ENCODE results near the gene GAL3ST3. TPM values are rescaled to one million over a fixed set of nuclear protein-coding genes. Genes with fewer than 3 reads are reported as not detected.
"Not testable (repeated sequence)": the region's sequence is repeated elsewhere in the genome, so short reads cannot be mapped to it uniquely, and the experiment has no call there.

Gene GAL3ST3, protein sequence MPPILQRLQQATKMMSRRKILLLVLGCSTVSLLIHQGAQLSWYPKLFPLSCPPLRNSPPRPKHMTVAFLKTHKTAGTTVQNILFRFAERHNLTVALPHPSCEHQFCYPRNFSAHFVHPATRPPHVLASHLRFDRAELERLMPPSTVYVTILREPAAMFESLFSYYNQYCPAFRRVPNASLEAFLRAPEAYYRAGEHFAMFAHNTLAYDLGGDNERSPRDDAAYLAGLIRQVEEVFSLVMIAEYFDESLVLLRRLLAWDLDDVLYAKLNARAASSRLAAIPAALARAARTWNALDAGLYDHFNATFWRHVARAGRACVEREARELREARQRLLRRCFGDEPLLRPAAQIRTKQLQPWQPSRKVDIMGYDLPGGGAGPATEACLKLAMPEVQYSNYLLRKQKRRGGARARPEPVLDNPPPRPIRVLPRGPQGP
- total RNA-seq: not detected in 2 replicates

DNA sequence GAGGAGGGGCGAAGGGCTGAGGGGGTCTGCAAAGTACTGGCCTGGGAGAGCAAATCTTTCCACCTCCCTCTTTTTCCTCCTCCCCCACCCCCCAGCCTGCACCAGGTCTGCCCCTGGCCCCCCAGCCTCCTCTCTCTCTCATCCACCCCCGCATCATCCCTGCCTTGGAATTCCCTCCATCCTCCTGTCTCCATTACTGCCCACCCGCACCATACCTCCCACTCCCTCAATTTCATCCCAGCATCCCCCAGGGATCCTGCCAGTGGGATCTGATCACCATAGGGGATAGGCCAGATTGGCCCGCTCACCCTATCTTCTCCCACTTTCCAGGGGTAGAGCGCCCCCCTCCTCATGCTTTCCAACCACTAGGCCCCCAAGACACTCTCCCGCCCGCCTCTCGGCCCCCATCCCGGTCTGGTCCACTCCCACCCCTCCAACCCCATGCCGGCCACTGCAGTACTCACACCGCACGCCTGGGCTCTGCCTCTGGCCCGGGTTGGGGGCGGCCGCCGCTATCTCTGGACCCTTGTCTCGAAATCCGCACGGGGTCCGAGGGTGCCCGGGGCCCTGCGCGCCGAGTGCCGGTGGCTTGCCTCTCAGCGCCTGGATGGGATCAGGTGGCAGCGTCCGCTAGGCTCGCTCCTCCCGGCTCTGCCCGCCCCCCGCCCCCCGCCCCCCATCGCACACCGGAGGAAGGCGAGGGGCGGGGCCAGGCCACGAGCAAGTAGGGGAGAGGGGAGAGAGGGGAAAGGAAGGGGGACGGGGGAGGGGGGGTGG is at the start of gene GAL3ST3:
Gene GAL3ST3 (minus strand): TSS at position 615 of the 777 bp plus-strand sequence. CDS start 3,746 bp downstream, outside the sequence.
- intact Hi-C loops (cut with micrococcal nuclease): no loop called here

DNA sequence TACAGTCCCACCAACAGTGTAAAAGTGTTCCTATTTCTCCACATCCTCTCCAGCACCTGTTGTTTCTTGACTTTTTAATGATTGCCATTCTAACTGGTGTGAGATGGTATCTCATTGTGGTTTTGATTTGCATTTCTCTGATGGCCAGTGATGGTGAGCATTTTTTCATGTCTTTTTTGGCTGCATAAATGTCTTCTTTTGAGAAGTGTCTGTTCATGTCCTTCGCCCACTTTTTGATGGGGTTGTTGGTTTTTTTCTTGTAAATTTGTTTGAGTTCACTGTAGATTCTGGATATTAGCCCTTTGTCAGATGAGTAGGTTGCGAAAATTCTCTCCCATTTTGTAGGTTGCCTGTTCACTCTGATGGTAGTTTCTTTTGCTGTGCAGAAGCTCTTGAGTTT is 43.2 kb upstream of the GAL3ST3 start:
- intact Hi-C loops (cut with micrococcal nuclease): not testable (repeated sequence)

DNA sequence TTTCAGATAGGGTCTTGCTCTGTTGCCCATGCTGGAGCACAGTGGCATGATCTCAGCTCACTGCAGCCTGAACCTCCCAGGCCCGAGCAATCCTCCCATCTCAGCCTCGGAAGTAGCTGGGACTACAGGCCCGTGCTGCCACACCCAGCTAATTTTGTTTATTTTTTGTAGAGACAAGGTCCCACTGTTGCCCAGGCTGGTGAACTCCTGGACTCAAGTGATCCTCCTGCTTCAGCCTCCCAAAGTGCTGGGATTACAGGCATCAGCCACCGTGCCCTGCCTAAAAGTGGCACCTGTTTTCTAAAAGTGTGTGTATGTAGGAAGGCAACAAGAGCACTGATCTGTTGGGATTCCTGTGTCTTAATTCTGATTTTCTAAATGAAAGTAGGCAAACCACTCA is 41.3 kb upstream of the GAL3ST3 start:
- intact Hi-C loops (cut with micrococcal nuclease): no loop called here

DNA sequence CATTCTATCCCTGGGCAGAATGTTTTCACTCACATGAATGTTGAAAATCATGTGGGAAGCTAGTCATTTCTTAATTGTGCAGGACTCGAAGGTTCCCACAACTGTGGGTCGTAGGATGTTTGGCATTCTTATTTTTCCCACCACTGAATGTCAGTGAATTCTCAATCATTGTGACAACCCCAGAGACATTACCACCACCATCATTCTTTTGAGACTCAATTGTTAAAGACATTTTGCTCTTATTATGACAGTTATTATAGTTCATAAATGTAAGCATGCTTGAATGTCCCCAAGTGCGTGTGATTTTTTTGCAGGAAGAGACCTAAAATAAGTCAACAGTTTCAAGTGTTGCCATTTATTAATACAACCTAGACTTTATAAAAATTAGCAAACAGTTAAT is 40.1 kb upstream of the GAL3ST3 start:
- intact Hi-C loops (cut with micrococcal nuclease): no loop called here

DNA sequence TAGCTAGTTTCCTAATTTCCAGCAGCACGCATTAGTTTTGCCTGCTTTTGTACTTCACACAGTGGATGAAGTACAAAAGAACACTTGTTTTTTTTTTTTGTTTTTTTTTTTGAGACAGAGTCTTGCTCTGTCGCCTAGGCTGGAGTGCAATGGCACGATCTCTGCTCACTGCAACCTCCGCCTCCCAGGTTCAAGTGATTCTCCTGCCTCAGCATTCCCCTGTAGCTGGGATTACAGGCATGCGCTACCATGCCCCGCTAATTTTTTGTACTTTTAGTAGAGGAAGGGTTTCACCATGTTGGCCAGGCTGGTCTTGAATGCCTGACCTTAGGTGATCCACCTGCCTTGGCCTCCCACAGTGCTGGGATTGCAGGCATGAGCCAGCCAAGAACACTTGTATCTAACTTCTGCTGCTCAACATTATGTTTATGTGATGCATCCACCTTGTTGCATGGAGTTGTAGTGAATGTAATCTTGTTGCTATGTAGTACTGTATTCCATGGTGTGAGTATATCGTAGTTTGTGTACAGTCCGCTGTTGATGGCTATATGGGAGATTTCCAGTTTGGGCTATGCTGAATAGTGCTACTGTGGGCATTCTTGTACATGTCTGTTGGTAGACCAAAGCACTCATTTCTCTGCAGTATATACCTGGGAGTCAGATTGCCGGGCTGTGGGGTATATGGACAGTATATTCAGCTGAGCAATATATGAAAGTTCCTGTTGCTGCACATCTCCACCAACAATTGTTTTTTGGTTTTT is 38.4 kb upstream of the GAL3ST3 start:
- intact Hi-C loops (cut with micrococcal nuclease): no loop called here

DNA sequence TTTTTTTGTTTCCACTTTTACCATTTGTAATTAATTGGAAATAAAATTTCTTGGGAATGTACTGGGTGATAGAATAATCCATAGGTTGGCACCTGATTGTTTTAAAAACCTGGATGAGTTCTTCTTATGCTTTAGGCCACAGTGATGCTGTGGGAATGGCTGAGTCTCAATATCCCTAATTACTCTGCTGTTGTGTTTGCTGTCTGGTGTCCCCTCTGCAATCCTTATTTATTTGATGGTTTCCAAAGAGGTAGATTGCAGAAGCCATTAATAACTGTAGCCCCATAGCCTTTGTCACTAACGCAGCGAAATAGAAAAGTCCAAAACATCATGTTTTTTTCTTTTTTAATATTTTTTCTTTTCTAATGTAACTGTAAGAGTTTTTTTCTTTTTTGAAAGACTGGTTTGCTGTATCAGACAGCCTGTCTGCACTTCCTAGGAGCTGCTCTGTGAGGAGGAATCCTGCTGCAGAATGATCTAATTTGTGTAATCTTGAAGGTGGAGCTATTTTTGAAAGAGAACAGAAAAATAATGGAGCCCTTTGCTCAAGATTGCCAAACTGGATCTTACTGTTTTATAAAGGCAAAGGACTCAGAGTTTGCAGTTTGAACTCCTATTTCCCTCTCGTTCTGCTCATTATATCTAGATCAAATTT is 36.0 kb upstream of the GAL3ST3 start:
- intact Hi-C loops (cut with micrococcal nuclease): no loop called here

DNA sequence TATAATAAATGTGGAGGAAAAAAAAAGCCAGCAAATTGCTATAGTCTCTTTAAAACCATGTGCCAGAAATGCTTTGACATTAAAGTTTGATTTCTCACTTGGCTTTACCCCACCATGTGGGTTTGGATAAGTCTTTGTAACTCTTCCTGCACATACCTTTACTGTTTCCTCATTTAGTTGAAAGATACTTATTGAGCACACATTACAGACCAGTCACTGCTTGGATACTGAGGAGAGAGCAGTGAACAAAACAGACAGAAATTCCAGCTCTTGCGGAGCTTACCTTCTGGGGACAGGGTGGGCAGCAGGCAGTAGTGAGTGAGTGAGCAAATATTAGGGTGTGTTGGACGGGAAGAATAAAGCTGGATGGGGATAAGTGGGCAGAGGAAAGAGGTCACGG is 34.8 kb upstream of the GAL3ST3 start:
- intact Hi-C loops (cut with micrococcal nuclease): no loop called here

DNA sequence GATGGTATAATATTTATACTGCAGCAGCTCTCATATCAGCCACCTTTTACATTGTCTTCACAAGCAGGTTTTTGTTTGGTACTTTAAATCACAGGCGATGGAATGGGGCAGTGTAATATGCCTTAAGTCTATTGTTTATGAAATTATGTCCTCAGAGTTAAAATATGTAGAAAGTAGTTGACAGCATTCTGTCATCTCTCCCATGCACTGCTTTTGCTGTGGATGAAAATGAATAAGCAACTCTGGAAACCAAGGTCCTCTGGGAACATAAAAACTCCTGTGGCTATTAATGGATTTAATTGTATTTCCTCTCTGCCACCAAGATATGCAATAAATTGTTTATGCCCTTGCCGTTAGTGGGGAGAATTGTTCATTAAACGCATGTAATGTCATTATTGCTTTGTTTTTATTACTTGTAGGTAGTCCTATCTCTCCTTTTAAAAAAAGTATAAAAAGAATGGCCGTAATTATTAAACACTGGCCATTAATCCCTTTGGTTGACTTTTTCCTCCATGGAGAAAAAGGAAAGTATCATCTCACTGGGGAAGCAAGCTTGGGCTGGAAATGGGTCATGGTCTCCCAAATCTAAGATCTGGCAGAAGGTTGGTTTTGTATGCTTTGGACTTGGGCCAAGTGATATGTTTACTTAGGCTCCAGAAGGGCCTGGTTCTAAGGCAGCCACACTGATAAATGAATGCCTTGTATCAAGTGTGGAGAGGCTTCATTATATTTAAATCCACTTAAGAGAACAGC is 34.2 kb upstream of the GAL3ST3 start:
- intact Hi-C loops (cut with micrococcal nuclease): no loop called here

DNA sequence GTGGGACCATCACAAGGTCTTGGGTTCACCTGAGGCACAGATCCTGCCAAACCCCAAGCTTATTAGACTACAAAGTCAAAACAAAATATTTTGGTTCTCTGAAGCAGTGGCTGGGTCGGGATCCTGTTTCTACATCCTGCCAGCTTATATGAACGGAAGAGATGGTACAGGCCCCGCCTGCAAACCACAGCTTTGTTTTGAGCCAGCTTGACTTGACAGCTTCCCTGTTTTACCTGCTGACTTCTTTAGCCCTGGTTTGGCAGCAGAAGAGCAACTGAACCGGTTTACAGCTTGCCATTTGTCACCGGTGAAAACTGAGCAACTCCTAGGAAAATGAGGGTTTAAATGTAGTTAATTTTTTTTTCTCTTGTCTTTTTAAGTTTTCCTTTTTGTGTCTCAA is 32.5 kb upstream of the GAL3ST3 start:
- intact Hi-C loops (cut with micrococcal nuclease): loop anchor here (1.0 kb wide), 7 partner anchors 10 to 177 kb away; partner anchors contain the start of gene SF3B2

DNA sequence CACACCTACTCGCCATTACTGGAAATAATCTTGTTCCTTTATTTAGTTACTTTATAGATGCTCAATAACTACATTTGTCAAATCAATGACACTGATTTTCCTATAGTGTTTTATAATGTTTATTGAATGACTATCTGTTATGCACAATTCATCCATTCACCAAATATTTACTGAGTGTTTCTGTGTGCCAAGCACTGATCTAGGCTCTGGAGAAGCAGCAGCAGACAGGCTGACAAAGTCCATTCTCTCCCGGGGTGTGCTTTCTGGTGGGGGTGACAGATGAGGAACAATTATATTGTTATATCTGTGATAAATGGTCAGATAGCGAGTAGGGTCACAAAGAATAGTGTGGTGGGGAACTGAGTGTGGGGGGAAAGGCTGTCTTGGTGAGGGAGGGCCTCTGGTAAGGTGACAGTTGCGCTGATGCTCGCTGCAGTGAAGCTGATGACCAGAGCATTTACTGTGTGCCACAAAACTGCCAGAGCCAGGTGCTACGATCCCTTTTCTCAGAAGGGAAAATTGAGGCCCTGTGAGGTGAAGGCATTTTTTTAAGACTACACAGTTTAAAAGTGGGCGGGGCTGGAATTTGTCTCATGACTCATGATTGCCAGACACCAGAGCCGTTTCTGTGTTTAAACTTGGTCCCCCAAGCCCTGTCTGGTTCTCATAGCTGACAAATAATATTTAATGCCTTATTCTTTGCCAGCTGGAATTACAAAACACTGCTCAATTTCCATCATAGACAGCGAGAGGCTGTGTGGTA is 31.3 kb upstream of the GAL3ST3 start:
- intact Hi-C loops (cut with micrococcal nuclease): no loop called here

DNA sequence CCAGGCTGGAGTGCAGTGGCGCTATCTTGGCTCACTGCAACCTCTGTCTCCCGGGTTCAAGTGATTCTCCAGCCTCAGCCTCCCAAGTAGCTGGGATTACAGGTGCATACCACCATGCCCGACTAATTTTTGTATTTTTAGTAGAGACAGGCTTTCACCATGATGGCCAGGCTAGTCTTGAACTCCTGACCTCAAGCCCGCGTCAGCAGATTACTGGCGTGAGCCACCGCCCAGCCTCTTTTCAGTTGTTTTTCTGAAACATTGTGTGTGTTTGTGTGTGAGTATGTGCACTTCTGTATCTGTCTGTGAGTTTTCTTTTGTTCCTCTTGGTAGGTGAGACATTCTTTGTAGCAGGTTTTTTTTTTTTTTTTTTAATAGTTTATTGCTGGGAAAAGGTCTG is 30.0 kb upstream of the GAL3ST3 start:
- intact Hi-C loops (cut with micrococcal nuclease): not testable (repeated sequence)

DNA sequence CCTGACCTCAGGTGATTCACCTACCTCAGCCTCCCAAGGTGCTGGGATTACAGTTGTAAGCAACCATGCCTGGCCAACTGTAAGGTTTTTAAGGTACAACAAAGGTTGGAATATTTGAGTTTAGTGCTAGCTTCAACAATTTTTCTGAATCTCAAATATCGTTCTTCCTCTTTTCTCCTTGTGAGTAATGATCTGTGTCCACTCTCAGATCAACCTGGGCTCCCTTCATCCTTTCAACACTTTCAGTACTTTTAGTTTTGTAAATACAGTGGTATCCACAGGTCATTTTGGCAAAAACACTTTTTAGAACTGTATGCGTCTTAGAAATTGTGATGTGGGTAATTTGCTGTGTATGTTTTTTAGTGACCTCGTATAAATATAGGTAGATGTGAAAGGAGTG is 29.0 kb upstream of the GAL3ST3 start:
- intact Hi-C loops (cut with micrococcal nuclease): no loop called here

DNA sequence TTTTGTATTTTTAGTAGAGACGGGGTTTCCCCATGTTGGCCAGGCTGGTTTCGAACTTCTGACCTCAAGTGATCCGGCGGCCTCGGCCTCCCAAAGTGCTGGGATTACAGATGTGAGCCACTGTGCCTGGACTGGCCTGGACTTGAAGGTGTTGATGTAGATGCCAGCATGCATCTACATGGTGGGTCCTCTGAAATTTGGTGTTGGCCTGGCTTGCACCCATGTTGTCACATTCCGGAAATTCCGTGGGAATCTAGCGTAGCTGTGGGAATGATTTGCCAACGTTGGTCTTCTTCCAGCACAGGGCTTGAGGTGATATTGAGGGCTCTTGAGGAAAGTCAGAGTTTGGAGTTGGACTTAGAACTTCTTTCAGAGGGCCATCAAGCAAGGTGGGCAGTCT is 27.6 kb upstream of the GAL3ST3 start:
- intact Hi-C loops (cut with micrococcal nuclease): no loop called here

DNA sequence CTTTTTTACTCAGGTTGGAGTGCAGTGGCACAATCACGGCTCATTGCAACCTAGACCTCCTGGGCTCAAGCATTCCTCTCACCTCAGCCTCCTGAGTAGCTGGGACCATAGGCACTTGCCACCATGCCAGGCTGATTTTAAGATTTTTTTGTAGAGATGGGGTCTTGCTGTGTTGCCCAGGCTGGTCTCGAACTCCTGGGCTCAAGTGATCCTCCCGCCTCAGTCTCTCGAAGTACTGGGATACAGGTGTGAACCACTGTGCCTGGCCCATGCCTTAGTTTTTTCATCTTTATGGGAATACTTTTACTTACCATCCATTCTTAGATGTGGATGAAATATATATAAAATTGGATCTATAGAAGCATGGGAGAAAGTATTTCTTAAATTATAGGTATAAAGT is 26.3 kb upstream of the GAL3ST3 start:
- intact Hi-C loops (cut with micrococcal nuclease): no loop called here

DNA sequence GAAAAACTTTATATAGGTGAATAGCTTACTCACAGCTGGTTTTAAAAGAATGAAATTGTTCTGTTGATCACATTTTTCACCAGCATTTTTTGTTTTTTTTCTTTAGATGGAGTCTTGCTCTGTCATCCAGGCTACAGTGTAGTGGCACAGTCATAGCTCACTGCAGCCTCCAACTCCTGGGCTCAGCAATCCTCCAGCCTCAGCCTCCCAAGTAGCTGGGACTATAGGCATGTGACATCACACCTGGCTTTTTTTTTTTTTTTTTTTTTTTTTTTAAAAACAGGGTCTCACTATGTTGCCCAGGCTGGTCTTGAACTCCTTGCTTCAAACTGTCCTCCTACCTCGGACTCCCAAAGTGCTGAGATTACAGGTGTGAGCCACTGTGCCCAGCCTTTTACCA is 24.7 kb upstream of the GAL3ST3 start:
- intact Hi-C loops (cut with micrococcal nuclease): no loop called here

DNA sequence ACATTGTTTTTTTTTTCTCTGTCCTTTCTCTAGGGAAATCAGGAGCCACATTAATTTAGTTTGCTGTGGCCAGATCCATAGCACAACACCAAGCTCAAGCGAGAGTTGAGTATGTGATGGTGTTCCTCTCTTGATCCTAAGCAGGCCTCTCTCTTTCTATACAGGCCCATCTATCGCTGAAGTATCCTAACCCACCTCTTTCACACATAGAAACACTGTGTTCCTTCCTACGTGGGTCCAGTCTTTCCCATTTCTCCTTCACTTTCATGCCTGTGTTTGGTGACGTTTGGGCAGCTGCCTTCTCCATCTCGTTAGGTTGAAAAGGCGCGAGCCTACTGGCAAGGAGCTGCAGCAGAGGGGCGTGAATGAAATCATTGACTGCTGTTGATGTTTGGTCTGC is 23.6 kb upstream of the GAL3ST3 start:
- intact Hi-C loops (cut with micrococcal nuclease): no loop called here

DNA sequence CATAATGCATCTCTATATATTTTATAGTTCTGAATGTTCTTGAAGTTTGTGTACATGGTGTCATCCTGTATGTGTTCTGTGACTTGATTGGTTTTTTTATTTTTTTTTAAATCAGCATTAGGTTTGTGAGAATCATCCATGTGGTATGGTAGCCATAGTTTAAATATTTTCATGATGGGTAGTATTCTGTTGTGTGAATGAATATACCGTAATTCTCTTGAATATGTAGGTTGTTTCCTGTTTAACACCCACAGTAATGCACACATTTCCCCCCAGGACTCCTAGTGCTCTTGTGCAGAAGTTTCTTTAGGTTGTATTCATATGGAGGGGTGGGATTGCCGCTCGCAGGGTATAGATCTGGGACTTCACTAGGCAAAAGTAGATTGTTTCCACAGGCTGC is 23.1 kb upstream of the GAL3ST3 start:
- intact Hi-C loops (cut with micrococcal nuclease): no loop called here

DNA sequence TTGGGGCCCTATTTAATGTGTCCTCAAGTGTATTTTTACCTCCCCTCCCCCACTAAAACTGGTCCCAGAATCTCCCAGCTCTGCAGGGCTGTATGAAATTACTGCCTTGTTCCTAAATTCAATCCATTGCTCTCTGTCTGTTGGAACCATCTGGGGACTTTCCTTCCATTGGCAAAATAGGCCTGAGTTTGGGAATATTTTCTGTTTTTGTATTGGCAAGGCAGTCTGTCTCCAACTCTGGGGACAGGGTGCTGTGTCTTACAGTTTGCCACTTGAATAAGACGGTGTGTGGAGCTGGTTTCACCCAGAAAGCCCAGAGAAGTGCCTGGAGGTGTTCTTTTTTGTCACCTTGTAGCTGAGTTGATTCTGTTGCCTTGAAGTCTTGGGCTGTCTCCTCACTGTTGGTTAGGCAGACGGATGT is 22.4 kb upstream of the GAL3ST3 start:
- intact Hi-C loops (cut with micrococcal nuclease): loop anchor here (1.0 kb wide), 3 partner anchors 10 to 151 kb away; no protein-coding TSS in a partner anchor

DNA sequence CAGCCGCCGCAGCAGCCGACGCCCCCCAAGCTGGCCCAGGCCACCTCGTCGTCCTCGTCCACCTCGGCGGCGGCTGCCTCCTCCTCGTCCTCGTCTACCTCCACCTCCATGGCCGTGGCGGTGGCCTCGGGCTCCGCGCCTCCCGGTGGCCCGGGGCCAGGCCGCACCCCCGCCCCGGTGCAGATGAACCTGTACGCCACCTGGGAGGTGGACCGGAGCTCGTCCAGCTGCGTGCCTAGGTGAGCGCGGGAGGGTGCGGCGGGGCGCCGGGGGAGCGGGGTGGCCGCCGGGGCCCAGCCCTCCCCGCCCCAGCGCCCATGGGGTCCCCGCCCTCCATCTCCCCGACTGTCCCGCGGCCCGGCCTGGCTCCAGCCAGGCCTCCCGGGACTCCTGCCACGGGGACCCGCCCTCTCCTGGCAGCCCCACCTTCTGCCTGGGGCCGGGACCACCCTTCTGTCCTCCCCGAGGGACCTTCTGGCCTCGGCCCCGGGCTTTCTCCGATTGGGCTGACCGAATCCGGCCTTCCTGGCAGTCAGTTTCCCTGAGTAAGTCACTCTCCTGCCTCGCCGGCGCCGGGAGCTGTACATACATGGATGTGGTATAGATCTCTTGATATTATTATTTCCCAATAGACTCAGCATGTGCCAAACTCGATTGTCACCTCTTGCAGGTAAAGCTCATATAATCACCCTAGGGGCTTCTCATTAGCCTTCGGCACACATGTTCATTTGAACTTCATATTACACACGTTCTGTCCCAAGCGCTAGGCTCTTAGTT is 21.8 kb upstream of the GAL3ST3 start:
- intact Hi-C loops (cut with micrococcal nuclease): loop anchor here (1.0 kb wide), 3 partner anchors 11 to 152 kb away; no protein-coding TSS in a partner anchor

All from T-helper 1 cell treated with Interleukin-12 subunit alpha and Interleukin-12 subunit beta and Interleukin-4 antibody, amounts not matched to agents 30 ng/mL and 1 ng/mL, for 36 hours (primary cell).